ENCODE data around the gene TRAK2. TPM values are rescaled to one million over a fixed set of nuclear protein-coding genes. Genes with fewer than 3 reads are reported as not detected.

The TRAK2 gene
- total and polyA plus RNA-seq, 2 of the 13 experiments (the other 11 are each of a cell fraction or from before 2014, with no cell fraction given), result 7.7 to 21.0 TPM

DNA sequence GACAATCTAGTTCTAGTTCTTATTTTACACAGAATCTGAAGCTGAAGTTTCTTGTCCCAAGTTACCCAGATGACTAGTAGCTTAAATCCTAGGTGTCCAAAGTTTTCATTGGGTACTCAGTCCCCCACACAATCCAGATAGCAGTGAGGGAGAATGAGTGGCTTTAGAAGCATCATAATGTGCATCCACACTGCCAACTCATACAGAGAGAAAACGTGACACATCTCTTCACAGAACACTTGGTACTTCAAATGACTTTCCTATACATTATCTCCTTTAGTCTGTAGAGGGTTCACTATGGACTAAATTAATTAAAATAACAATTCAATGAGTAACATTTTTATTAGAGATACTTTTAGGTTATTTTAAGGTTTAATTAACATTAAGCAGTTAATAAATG is 45.5 kb upstream of the TRAK2 start (continued):
- TF ChIP-seq, protein P1, sequence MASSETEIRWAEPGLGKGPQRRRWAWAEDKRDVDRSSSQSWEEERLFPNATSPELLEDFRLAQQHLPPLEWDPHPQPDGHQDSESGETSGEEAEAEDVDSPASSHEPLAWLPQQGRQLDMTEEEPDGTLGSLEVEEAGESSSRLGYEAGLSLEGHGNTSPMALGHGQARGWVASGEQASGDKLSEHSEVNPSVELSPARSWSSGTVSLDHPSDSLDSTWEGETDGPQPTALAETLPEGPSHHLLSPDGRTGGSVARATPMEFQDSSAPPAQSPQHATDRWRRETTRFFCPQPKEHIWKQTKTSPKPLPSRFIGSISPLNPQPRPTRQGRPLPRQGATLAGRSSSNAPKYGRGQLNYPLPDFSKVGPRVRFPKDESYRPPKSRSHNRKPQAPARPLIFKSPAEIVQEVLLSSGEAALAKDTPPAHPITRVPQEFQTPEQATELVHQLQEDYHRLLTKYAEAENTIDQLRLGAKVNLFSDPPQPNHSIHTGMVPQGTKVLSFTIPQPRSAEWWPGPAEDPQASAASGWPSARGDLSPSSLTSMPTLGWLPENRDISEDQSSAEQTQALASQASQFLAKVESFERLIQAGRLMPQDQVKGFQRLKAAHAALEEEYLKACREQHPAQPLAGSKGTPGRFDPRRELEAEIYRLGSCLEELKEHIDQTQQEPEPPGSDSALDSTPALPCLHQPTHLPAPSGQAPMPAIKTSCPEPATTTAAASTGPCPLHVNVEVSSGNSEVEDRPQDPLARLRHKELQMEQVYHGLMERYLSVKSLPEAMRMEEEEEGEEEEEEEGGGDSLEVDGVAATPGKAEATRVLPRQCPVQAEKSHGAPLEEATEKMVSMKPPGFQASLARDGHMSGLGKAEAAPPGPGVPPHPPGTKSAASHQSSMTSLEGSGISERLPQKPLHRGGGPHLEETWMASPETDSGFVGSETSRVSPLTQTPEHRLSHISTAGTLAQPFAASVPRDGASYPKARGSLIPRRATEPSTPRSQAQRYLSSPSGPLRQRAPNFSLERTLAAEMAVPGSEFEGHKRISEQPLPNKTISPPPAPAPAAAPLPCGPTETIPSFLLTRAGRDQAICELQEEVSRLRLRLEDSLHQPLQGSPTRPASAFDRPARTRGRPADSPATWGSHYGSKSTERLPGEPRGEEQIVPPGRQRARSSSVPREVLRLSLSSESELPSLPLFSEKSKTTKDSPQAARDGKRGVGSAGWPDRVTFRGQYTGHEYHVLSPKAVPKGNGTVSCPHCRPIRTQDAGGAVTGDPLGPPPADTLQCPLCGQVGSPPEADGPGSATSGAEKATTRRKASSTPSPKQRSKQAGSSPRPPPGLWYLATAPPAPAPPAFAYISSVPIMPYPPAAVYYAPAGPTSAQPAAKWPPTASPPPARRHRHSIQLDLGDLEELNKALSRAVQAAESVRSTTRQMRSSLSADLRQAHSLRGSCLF (CRISPR knock-in tag; IDR thresholded peaks at IDR 0.05; ENCODE audit: borderline replicate concordance), result no peak
- TF ChIP-seq, protein P2, sequence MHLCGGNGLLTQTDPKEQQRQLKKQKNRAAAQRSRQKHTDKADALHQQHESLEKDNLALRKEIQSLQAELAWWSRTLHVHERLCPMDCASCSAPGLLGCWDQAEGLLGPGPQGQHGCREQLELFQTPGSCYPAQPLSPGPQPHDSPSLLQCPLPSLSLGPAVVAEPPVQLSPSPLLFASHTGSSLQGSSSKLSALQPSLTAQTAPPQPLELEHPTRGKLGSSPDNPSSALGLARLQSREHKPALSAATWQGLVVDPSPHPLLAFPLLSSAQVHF (CRISPR knock-in tag; IDR thresholded peaks at IDR 0.05), result no peak
- TF ChIP-seq ZNF775 (CRISPR knock-in tag; IDR thresholded peaks at IDR 0.05; ENCODE audit: borderline replicate concordance), result no peak

DNA sequence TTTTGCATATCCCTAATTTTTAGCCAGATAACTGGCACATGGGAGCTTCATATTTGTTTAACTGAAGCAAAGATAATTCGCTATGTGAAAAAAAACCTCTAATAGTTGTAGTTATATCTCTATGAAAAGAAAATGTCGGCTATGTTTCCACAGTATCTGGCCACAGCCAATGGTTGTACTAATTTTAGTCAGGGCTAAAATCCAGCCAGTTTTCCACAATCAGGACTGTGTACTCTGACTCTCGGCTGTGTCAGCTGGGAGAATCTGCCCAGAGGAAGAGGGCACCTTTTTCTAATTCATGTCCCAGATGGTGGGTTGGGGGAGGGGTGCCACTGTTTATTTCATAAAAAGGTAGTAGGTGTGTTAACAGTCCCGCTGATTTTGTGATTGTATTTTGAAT is 39.0 kb upstream of the TRAK2 start:
- ChIA-PET CTCF (ENCODE audit: low intra/inter-chr PET ratio, low total read pairs) (no interaction called here), POLR2A (no interaction called here)
- H3K4me1 ChIP-seq (ENCODE audit: insufficient read depth, low read length), result no peaks in the 10 kb centered on the region
- in situ Hi-C loops (cut with HindIII; ENCODE audit: extremely low pct_ligation_motif_present, low pct_unique_long_range_greater_than_20kb) (no loop called here), intact Hi-C loops (cut with micrococcal nuclease; ENCODE audit: unreplicated experiment) (no loop called here)
- no peak overlapping the region for H3K4me2 ChIP-seq (ENCODE audit: low read depth, low read length)
- no peak overlapping the region for H3K9ac ChIP-seq (ENCODE audit: insufficient read depth, low read depth, low read length)
- TF ChIP-seq SALL1 (CRISPR knock-in tag; IDR thresholded peaks at IDR 0.05), result no peak
- TF ChIP-seq ZFP37 (CRISPR knock-in tag; IDR thresholded peaks at IDR 0.05; ENCODE audit: borderline replicate concordance), result no peak
- no peak for TF ChIP-seq SCMH1 (CRISPR knock-in tag; IDR thresholded peaks at IDR 0.05; ENCODE audit: borderline replicate concordance)
- TF ChIP-seq, protein P3, sequence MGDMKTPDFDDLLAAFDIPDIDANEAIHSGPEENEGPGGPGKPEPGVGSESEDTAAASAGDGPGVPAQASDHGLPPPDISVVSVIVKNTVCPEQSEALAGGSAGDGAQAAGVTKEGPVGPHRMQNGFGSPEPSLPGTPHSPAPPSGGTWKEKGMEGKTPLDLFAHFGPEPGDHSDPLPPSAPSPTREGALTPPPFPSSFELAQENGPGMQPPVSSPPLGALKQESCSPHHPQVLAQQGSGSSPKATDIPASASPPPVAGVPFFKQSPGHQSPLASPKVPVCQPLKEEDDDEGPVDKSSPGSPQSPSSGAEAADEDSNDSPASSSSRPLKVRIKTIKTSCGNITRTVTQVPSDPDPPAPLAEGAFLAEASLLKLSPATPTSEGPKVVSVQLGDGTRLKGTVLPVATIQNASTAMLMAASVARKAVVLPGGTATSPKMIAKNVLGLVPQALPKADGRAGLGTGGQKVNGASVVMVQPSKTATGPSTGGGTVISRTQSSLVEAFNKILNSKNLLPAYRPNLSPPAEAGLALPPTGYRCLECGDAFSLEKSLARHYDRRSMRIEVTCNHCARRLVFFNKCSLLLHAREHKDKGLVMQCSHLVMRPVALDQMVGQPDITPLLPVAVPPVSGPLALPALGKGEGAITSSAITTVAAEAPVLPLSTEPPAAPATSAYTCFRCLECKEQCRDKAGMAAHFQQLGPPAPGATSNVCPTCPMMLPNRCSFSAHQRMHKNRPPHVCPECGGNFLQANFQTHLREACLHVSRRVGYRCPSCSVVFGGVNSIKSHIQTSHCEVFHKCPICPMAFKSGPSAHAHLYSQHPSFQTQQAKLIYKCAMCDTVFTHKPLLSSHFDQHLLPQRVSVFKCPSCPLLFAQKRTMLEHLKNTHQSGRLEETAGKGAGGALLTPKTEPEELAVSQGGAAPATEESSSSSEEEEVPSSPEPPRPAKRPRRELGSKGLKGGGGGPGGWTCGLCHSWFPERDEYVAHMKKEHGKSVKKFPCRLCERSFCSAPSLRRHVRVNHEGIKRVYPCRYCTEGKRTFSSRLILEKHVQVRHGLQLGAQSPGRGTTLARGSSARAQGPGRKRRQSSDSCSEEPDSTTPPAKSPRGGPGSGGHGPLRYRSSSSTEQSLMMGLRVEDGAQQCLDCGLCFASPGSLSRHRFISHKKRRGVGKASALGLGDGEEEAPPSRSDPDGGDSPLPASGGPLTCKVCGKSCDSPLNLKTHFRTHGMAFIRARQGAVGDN (CRISPR knock-in tag; IDR thresholded peaks at IDR 0.05), result no peak
- TF ChIP-seq PRMT3 (CRISPR knock-in tag; IDR thresholded peaks at IDR 0.05; ENCODE audit: borderline replicate concordance, low read depth), result no peak
- TF ChIP-seq, protein P4, sequence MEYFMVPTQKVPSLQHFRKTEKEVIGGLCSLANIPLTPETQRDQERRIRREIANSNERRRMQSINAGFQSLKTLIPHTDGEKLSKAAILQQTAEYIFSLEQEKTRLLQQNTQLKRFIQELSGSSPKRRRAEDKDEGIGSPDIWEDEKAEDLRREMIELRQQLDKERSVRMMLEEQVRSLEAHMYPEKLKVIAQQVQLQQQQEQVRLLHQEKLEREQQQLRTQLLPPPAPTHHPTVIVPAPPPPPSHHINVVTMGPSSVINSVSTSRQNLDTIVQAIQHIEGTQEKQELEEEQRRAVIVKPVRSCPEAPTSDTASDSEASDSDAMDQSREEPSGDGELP (IDR thresholded peaks at IDR 0.05; ENCODE audit: borderline replicate concordance, low read depth), result no peak
- TF ChIP-seq, protein P5, sequence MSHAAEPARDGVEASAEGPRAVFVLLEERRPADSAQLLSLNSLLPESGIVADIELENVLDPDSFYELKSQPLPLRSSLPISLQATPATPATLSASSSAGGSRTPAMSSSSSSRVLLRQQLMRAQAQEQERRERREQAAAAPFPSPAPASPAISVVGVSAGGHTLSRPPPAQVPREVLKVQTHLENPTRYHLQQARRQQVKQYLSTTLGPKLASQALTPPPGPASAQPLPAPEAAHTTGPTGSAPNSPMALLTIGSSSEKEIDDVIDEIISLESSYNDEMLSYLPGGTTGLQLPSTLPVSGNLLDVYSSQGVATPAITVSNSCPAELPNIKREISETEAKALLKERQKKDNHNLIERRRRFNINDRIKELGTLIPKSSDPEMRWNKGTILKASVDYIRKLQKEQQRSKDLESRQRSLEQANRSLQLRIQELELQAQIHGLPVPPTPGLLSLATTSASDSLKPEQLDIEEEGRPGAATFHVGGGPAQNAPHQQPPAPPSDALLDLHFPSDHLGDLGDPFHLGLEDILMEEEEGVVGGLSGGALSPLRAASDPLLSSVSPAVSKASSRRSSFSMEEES (CRISPR knock-in tag; IDR thresholded peaks at IDR 0.05), result no peak
- WGBS (ENCODE audit: low lambda C conversion rate), result 44% methylated on average over 4 of the region's 4 CpGs
- no peak for DNase-seq (ENCODE audit: low spot score)
- no peaks in the 10 kb centered on the region for H3K27me3 ChIP-seq (ENCODE audit: control insufficient read depth in 1 of 2, insufficient read depth in 2 of 2, low read length in 2 of 2)
- no peaks in the 10 kb centered on the region for H3K36me3 ChIP-seq (replicated peaks in 1 of 2; ENCODE audit: control insufficient read depth in 1 of 2, insufficient read depth in 2 of 2, low read length in 2 of 2)
- BruUV-seq (replicated peaks), result no TSS peak
- no peaks in the 10 kb centered on the region for H3K79me2 ChIP-seq (ENCODE audit: insufficient read depth, low read length)
- H4K20me1 ChIP-seq (ENCODE audit: insufficient read depth, low read length), result no peaks in the 10 kb centered on the region
- H2AFZ ChIP-seq (ENCODE audit: low read length), result no peak overlapping the region
- no peak for FAIRE-seq
- no peak overlapping the region for H3K4me3 ChIP-seq (replicated peaks in 1 of 3; ENCODE audit: insufficient read depth in 1 of 3, low read depth in 2 of 3, low read length in 3 of 3)
- H3K9me3 ChIP-seq (ENCODE audit: low read length), result no peaks in the 10 kb centered on the region
- H3K27ac ChIP-seq (ENCODE audit: extremely low read length, insufficient read depth, low read length), result no peak overlapping the region
- no peak for ATAC-seq

Data from HepG2 (cell line).